Epithelial cell of proximal tubule (primary cell): ENCODE results near the gene KRT222. TPM values are rescaled to one million over a fixed set of nuclear protein-coding genes. Genes with fewer than 3 reads are reported as not detected.
A peak's percentile ranks its signal among the peaks of the same experiment; 100 is the strongest.

ENCODE experiments used
- DNase-seq: peaks from one replicate; pipeline ENCODE4 v3.0.0-alpha.2; 2011; ENCODE audit warnings: low read depth
- H3K4me3 ChIP-seq: 2 replicates; pipeline ENCODE4 v1.5.1; 2011; ENCODE audit warnings: low read depth, mild to moderate bottlenecking, low read length
- CTCF ChIP-seq: conservative IDR thresholded peaks from 2 replicates; pipeline ENCODE4 v1.5.1; 2012; ENCODE audit warnings: low read depth, mild to moderate bottlenecking, low read length
- total RNA-seq: library from RNA; depleted of rRNA; stranded (reverse); fragments of >200 nt; gene quantifications from 2 replicates; pipeline ENCODE4 v1.2.3, GENCODE V29; 2015

The KRT222 gene
- total RNA-seq = not detected in 2 replicates

DNA sequence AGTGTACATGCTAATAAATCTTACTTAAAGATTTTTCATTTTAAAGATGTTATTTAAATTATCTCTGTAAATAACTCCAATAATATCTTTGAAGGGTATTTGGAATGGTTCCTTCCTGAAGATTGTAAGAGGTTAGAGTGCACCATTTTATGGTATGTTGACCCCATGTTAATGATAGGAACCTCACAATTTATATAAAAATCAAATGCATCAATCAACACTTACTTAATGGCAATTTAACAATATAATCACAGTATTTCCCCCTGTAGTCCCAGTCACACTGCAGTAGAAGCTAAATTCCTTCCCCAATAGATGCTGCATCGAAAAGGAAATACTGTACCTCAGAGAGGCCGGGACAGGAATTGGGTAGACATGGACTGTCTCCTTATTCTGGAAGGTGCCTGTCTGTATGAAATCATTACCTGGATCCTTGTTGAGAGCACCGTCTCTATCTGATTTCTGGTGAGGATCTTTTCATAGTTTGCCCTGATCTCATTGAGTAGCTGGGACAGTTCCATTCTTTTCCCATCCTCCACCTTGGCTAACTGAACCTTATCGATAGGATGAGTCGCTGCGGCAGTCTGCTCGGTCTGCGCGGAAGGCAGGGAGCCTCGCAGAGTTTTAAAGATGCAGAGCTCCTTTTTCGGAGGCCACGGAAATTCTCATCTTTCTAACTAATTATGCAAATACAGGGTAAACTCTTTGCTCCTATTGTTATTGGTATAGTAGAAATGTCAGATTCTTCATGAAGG is at the start of gene KRT222:
Gene KRT222, minus strand, starts transcription at position 596 of the 752 bp plus-strand sequence. Its CDS starts 78 bp downstream, at position 518.
- peak within 1 kb of the TSS; percentile 66 for H3K4me3 ChIP-seq
- DNase-seq = no peak
- no peak for TF ChIP-seq CTCF

GRCh38 chr17:40714473-40714872 is 49.5 kb upstream of the KRT222 start:
- DNase-seq = no peak
- peak; percentile 47 for TF ChIP-seq CTCF
- no peak overlapping the region for H3K4me3 ChIP-seq

DNA sequence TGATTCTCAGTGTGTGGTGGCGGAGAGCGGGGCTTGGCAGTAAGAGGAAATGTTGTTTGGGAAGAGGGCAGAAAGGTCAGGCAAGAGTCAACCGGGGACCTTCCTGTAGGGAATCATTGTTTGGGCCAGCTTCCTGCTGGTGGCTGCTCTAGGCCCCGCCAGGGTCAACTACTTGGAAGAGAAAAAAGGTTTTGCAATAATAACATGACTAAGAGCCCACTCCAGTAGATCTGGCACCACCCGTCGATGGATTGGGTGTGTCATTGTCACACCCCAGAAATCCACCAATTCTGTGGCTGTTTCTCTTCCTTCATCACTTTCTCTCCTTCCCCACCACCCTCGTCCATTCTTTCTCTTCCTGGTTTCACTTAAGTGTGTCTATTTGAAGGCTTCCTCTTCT is 42.8 kb upstream of the KRT222 start:
- no peak for TF ChIP-seq CTCF
- no peak for DNase-seq
- H3K4me3 ChIP-seq = no peak overlapping the region

GRCh38 chr17:40705584-40705983 is 40.6 kb upstream of the KRT222 start:
- TF ChIP-seq CTCF = no peak

DNA sequence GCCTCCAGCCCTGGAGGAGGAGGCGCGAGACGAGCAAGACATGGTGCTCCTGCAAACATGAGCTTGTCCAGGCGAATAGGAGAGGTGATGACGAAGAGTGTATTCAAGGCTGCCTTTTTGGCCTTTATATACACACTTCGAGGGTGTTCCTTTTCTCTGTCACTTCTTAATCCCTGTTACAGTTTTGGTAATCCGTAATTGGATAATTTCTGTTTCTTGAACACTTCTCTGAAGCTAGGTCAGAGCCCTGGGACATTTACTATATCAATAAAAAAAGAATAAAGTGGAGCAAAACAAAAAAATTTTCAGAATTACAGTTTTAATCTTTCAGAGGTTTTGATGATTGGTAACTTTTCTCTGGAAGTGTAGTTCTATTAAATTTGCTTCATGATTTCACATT is 38.7 kb upstream of the KRT222 start, which contains the start of gene KRT24:
Gene KRT24, minus strand, starts transcription at position 101 of the 400 bp plus-strand sequence. Its CDS starts 59 bp downstream, at position 42.
- no peak for DNase-seq
- H3K4me3 ChIP-seq = no peak within 1 kb of the TSS
- no peak for TF ChIP-seq CTCF

More at GRCh38 chr17:40705584-40705983, 40.6 kb upstream of the KRT222 start:
- no peak overlapping the region for H3K4me3 ChIP-seq
- DNase-seq = no peak

DNA sequence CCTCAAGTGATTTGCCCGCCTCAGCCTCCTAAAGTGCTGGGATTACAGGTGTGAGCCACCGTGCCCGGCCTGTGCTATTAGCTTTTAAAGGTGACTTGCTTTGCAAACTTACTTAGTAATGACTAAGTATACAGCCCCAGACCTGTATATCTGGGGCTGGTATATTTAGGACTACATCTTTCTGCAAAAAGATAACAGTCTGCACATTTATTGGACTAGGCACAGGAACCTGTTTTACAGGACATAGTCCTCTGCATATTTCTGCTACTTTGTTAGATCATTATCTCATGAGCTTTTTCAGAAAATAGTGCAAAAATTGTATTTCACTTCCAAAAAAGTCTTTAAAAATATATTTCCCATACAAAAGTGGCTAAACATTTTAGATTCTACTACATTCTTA is 37.3 kb upstream of the KRT222 start:
- no peak for TF ChIP-seq CTCF
- H3K4me3 ChIP-seq = no peak overlapping the region
- DNase-seq = no peak

GRCh38 chr17:40699853-40700252 is 34.9 kb upstream of the KRT222 start:
- TF ChIP-seq CTCF = no peak
- no peak for DNase-seq
- no peak overlapping the region for H3K4me3 ChIP-seq
